T follicular helper cell (primary cell): ENCODE results near the gene SH3GL1.
"Not testable (repeated sequence)": the region's sequence is repeated elsewhere in the genome, so short reads cannot be mapped to it uniquely, and the experiment has no call there.

ENCODE experiments used
- DNase-seq: peaks from one replicate; pipeline ENCODE4 v3.0.0-alpha.2; 2020; ENCODE audit warnings: low read depth

The SH3GL1 gene

DNA sequence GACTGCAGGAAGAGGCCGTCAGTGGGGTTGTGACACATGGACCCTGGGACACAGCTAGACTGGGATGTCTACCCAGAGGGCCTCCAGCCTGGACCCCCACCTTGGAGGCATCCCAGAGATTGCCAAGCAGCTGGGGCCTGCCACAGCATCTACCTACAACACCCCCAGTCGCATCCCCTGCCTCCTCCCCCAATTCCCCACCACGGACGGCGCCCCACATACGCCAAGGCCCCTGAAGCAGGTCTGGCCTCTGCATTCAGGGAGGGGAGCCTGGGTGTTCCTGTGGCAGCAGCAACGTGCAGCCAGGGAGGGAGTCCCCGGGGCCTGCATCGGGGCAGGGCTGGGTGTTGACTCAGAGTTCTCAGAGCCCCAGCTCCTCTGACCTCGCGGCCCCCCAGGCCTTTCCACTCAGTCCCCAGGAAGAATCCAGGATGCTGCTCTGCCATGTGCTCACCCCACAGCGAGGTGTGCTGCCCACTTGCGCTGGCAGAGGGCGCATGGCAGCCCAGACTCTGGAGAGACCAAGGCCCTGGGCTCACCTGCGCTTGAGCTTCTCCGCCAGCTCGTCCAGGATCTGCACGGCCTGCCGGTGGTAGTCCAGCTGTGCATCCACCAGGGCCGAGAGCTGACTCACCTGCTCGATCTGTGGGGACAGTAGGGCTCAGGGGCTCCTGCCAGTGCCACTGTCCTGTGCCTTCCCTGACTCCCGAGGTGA lies 37.4 kb downstream of the SH3GL1 start:
- no peak for DNase-seq

DNA sequence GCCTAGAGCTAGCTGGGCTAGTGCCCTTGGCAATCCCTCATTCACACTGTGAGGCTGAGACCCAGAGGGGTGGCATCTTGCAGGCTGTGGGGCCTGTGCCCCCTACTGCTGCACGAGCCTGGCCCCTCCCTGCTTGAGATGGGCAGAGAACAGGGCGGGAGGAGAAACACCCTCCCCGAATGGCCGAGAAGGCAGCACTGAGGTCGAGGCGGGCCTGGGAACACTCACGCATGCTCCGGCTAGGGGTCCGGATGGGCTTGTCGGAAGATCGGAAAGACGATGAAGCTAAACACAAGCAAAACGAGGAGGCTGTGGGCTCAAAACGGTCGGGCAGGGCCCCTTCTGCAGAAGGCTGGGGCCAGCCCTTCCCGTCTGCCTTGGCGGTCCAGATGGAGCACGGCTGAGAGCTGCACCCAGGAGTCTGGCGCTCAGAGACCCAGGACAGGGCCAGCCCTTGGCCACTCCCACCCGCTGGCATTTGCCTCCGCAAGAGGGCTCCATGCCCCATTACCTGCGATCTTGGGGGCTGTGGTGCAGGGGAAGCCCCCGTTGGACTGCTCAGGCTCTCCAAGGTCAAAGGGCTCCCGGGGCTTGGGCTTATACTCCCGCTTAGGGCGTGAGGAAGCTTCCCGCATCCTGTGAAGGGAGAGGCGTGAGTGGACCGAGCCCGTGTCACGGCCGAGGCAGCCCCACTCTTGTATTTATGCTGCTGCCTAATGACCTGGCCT lies 38.1 kb downstream of the SH3GL1 start:
- DNase-seq: no peak

DNA sequence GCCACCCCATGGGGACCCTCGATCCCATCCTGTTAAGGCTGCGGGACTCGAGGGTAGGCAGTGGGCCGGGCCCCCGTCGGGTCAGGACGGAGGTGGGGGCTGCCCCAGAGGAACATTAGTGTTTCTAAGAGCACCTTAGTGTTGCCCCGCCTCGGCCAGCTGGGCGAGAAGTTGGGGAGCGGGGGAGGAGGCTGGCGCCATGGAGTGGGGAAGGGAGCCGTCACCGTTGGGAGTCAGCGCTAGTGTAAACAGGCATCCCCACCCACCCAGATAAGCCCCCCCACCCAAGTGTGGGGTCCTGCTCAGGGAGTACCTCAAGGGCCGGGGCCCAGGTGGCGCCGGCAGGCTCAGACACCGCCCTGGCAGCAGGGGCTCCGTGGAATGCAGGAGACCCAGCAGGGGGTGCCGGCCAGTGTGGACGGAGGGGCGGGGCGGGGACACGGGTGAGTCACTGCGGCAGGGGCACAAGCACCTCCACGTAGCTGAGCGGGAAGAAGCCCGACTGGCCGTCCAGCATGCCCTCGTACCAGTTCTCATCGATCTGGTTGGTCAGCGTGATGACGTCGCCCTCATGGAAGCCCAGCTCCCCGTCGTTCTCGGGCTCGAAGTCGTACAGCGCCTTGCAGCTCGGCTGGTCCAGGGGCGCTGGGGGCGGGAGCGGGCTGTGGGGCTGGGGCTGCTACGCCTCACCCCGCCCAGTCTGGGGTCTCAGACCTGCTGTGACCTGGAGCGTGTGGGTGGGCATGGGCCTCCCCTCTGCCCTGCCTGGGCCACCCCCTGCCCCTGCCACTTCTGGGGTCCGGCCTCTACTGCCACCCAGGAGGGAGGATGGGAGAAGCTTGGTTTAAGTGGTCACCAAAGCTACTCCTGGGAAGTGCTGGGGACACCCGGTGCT lies 38.9 kb downstream of the SH3GL1 start:
- no peak for DNase-seq

DNA sequence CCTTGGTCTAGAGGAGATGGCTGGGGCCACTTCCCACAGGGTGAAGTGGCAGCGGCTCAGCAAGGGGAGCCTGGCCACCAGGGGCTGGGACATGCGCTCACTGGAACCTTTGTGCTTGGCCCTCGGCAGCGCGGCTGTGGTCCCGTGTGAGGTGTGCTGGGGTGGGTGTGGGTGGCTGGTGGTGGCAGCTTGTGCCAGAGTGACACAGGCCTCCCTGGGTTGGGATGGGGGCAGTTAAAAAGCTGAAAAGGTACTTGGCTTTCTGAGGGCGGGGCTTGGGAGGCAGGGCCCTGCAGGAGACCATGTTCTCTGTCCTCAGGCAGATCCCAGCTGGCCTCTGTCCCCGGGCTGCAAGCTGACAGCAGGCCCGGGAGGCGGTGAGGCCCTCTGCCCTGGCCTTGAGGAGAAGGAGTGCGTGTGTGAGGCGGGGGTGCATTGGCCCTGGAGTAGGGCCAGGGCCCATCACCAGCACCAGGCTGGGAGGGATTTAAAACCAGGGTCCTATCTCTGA lies 39.7 kb downstream of the SH3GL1 start:
- no peak for DNase-seq

DNA sequence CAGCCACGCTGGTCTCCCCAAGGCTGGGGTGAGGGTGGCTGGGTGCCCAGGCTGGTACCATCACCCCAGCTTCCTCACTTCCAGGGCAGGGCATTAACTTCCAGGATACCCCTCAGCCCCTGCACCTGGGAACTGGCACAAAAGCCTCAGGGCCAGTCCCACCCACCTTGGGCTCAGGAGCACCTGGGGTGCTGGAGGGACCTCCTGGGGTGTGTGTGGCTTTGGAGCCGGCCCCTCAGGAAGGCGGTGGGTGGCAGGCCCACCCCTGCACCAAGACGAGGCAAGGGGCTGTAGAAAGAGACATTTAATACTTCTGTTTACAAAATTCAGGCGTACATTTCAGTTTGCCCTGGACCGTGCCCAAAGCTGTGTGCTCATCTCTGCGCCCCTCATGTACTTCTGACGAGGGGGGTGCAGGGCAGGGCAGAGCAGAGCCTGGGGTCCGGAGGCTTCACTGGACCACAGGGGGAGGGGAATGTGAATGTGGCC lies 40.2 kb downstream of the SH3GL1 start:
- DNase-seq: no peak

DNA sequence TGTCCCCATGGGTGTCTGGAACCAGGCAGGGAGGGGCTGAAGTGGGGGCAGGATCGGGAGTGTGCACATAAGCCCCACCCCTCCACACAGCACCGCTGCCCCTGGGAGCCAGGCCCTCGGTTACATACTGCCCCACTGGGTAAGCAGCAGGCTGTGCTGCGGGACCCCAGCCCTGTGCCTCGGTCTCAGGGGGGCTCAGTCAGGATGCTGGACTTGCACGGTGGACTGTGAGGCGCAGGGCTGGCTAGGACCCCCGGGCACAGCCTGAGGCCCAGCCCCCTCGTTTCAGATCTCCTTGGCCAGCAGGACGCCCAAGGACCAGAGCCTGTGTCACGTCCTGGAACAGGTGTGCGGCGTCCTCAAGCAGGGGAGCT lies 40.7 kb downstream of the SH3GL1 start:
- DNase-seq: no peak

DNA sequence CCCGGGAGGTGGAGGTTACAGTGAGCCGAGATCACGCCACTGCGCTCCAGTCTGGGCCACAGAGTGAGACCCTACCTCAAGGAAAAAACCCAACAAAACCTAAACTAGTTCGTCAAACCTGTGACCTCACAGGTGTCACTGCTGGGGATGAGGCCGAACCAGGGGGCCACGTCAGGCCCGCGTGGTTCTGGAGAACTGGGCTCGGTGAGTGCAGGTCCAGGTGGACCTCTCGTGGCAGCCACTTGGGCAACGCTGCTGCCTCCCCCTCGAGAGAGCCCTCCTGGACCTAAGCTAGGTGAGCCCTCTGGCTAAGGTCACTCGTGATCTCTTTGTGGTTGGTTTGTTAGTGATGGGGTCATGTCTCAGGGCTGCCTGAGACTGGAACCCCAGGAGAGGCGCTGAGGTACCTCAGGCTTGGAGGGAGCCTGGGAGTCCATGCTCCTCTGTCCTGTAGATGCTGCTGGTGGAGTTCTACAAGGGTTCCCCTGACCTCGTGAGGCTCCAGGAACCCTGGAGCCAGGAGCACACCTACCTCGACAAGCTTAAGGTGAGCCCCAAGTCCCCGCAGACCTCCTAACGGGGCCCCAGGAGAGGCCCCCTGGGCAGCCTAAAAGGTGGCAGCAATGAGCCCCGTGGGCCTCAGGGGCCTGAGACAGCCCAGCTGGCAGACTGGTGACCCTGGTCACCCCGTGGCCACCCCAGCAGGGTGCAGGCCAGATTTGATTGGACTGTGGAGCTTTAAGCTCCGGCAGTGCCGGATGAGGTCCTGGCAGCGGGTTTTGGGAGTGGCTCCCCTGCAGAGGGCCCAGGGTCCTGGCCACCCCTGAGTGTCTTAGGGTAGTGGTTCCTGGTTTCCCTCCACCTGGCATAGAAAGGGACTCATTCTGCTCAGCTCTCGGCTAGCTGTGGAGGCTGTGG lies 41.4 kb downstream of the SH3GL1 start:
- DNase-seq: no peak

DNA sequence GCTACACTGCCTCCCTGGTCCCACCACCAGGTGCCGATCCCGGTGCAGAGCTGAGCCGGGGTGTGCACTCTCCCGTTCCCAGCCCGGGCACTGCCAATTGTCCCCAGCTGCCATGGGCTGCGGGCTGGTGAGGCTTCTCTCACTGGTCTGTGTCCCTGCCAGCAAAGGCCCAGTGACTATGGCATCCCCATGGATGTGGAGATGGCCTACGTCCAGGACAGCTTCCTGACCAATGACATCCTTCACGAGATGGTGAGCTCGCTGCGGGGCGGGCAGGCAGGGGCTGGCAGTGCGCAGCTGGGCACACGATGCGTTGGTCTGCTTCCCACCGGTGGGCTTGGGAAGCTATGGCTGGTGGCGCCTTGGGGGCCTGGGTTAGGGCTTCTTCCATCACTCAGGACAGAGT lies 42.4 kb downstream of the SH3GL1 start:
- no peak for DNase-seq

DNA sequence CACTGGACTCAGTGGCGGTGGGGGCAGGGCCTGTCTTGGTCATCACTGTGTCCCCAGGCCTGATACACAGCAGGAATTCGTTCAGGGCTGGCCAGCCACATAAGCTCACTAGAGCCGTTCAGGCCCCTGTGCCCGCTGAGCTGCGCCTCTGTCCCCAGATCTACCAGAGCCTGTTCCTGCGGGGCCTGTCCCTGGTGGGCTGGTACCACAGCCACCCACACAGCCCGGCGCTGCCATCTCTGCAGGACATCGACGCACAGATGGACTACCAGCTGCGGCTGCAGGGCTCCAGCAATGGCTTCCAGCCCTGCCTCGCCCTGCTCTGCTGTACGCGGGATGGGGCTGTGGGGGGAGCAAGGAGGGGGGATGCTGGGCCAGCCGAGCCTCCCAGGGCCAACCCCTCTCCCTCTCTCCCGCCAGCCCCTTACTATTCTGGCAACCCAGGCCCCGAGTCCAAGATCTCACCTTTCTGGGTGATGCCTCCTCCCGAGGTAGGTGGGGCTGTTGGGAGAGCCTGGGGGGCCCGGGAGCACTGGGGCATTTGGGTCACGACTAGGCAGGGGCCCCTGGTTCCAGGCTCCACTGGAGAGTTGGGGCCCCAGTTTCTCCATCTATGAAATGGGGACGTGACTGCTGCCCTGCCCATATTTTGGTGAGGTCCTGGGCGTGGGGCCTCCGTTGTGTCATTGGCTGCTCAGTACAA lies 43.1 kb downstream of the SH3GL1 start:
- DNase-seq: no peak

DNA sequence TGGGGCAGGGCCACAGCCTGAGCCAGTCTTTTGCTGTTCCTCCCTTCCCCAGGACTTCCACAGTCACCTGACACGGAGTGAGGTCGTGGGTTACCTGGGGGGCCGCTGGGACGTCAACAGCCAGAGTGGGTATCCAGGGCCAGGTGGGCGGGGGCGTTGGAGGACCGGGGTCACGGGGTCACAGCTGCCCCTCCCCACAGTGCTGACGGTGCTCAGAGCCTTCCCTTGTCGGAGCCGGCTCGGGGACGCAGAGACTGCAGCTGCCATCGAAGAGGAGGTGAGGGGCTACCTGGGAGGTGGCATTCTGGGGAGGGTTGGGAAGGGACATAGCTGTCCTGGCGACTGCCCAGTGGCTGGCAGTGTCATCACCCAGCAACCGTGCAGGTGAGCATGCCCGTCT lies 45.5 kb downstream of the SH3GL1 start:
- no peak for DNase-seq

DNA sequence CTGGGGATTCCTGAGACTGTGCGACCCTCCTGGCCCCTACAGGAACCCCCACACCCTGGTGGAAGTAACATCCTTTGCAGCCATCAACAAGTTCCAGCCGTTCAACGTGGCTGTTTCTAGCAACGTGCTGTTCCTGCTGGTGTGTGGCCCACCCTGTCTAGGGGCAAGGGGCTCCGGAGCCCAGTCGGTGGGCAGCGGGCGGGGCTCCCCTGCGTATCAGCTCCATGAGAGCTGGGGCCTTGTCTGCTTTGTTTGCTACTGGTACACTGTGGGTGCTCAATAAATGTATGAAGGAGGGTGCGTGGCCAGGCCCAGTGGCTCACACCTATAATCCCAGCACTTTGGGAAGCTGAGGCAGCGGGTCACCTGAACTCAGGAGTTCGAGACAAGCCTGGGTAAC lies 46.1 kb downstream of the SH3GL1 start:
- DNase-seq: no peak

DNA sequence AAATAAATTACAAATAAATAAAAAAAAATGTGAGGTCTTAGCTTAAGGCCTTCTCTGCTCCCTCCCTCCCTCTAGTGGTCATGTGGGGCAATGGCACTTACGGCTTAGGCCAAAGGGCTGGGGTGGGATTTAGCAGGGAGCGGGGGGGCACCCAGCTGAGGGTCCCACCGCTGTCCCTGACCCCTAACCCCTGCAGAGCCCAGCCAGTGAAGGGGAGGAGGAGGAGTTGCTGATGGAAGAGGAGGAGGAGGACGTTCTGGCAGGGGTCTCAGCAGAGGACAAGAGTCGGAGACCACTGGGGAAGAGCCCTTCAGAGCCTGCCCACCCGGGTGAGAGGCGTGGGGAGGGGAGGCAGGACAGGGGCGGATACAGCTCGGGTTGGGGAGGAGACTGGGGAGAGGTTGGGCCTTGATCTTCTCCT lies 47.6 kb downstream of the SH3GL1 start:
- DNase-seq: peak; percentile 48

DNA sequence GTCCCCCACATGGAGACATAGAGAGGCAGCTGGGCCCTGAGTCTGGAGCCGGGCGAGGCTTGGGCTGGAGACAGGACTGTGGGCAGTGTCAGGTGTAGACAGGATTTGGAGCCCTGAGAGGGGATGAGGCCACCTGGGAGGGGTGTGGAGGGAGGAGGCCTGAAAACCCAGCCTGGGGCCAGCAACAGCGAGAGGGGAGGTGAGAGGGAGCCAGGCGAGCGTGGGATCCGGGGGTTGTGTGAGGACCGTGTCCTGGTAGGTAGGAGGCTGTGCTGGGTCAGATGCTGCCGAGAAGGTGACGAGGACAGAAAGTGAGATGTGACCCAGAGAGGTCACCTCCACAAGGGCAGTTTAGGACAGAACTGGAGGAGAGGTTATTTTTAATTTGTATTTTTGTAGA lies 49.6 kb downstream of the SH3GL1 start:
- no peak for DNase-seq

DNA sequence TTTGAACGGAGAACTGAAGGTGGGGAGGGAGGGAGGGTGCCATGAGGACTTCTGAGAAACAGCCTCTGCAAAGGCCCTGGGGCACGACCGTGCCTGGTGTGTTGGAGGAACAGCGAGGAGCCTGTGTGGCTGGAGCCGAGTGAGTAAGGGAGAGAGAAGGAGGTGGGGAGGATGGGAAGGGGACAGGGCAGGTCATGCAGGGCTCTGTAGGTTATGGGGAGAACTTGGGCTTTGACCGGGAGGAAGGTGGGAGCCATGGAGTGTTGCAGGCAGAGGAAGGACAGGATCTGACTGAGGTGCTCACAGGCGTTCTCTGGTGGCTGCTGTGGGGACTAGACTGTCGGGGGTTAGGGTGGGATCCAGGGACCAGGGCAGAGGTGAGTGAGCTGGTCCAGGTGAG lies 50.2 kb downstream of the SH3GL1 start:
- DNase-seq: no peak

DNA sequence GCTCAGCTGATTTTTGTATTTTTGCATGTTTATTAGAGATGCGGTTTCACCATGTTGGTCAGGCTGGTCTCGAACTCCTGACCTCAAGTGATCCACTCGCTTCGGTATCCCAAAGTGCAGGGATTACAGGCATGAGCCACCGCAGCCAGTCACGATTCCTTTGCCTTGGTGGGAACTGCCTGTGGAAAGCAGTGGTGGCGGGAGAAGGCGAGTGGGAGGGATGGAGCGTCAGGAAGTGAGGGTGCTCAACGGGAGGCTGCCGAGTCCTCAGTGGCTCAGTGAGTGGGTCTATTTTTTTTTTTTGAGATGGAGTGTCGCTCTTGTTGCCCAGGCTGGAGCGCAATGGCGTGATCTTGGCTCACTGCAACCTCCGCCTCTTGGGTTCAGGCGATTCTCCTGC lies 51.1 kb downstream of the SH3GL1 start:
- not testable (repeated sequence) for DNase-seq

DNA sequence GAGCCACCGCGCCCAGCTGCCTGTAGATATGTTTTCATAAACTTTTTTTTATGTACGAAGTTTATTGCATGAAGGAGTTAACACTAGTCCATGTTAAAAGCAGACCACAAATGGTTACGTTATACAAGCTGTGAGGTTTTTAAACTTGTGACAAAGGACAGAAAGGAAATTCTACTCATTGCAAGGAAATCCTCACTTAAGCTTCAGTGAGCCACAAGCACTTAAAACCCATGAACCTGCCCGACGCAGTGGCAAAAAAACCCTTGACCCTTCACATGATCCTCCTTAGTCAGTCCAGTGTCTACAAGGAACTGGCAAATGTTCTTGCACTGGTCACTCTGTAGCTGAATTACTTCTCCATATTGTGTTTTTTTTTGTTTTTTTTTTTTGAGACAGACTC lies 52.8 kb downstream of the SH3GL1 start:
- no peak for DNase-seq

DNA sequence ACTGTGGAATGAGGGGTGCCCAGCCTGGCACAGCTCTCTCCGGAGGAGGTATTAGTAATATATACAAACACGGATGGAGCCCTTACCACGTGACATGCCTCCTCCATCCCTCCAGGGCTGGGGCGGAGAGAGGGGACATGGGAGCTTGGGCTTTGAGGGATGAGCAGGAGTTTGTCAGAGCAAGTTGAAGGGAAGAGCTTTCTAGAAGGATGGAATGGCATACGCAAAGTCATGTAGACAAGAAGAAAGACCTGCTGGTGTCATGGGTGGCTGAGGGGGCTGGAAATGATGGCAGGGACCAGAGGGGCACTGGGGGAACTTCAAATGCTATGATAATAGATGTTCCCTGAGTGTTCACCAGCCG lies 54.3 kb downstream of the SH3GL1 start:
- no peak for DNase-seq

DNA sequence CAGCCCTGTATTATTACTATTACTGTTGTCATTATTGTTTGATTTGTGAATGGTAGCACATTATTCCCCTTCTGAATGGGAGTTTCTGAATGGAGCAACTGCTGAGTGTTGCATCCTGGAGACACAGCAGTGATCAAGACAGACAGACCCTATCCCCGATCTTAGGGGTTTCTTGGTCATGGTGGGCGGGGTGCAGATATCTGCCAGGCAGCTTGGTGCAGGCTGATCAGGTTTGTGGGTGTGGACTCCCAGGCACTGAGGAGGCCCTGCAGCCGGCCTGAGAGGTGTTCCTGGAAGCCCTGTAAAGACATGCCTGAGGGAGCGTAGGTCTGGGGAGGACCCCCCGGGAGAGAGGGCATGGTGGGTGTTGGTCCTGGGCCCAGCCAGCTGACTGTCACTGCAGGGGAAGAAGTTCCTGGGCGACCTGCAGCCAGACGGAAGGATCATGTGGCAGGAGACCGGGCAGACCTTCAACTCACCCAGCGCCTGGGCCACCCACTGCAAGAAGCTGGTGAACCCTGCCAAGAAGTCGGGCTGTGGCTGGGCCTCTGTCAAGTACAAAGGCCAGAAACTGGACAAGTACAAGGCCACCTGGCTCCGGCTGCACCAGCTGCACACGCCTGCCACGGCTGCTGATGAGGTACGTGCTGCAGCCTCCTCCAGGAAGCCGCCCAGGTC lies 54.9 kb downstream of the SH3GL1 start:
- DNase-seq: no peak

DNA sequence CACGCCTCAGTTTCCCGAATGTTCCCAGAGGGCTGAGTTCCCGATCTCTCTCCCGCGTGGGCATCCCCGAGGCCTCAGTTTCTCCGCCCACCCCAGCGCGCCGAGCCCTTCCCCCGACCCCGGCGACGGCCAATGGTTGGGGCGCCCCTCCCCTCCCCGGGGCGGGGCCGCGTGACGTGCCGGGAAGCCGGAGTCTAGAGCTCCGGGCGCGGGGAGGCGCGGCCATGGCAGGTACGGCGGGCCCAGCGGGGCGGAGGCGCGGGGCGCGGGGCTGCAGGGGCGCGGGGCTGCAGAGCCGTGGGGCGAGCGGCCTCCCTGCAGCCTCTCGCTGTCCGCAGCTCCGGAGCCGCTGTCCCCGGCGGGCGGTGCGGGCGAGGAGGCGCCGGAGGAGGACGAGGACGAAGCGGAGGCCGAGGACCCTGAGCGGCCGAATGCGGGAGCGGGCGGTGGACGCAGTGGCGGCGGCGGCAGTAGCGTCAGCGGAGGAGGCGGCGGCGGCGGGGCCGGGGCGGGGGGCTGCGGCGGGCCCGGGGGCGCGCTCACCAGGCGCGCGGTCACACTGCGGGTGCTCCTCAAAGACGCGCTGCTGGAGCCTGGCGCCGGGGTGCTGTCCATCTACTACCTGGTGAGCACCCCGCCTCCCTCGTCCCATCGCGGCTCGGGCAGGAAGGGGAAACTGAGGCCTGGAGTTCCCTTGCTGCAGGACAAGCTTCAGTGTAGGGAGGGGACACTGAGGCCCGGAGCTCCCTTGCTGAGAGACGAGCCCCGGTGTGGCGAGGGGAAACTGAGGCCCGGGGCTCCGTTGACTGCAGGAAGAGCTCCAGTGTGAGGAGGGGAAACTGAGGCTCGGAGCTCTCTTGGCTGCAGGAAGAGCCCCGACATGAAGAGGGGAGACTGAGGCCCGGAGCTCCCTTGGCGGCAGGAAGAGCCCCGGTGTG lies 56.7 kb downstream of the SH3GL1 start, which contains the start of gene MPND:
MPND (plus strand) TSS at position 193 of the 938 bp plus-strand sequence; CDS start at position 225, 32 bp downstream.
- peak; percentile 88 for DNase-seq
